GM19193 (cell line): ENCODE measurements around the gene PPP1R36.

Experiments used
- POLR2A ChIP-seq: IDR thresholded peaks from 4 replicates; pipeline ENCODE4 v1.6.1; 2011; ENCODE audit not compliant: insufficient read depth, insufficient read length; ENCODE audit errors: extremely low read depth

The PPP1R36 gene

GRCh38 chr14:64637735-64638473 is 88.1 kb downstream of the PPP1R36 start:
- no peak for TF ChIP-seq POLR2A

GRCh38 chr14:64638625-64639024 is 88.9 kb downstream of the PPP1R36 start:
- TF ChIP-seq POLR2A, result no peak
